GM19452 (cell line): ENCODE data around the gene GNAT3.

Source experiments
- ATAC-seq: cut with Tn5 transposase; IDR thresholded peaks from one replicate; pipeline ENCODE4 v1.9.1; 2021; ENCODE audit not compliant: unreplicated experiment

The GNAT3 gene

DNA sequence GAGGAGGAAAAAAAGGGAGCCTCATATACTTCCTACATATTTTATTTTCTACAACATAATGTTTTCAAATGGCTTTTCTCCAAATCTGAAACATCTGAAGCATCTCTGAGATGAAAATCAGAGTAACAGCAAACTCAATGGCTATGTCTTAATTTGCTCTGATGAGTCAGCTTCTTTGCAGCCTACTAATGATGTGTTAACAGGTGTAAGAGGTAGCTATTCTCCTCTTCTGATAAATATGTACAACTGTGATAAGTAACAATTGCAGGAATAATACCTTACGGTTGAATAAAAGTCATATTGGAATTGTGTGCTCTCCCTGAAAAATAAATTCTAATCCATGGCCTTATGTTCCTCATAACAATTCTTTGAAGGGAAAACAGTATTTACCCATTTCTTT is 45.2 kb downstream of the GNAT3 start:
- ATAC-seq, result no peak

DNA sequence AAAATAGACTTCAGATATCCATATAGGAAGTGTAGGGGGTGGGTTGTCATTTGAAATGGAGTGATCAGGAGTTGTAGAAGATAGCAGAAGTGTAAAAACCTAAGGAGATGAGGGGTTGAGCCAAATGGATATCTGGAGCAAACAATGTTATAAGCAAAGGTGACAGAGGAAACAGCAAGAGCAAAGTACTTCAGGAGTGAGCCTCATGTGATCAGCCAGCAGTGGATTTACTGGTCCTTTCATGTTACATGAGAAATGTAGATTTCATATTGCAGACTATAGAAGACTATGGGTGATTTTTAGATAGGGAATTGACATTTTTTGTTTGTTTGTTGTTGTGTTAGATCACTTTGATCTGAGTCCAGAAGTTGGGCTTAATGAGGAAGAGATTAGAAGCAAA is 47.7 kb downstream of the GNAT3 start:
- no peak for ATAC-seq

DNA sequence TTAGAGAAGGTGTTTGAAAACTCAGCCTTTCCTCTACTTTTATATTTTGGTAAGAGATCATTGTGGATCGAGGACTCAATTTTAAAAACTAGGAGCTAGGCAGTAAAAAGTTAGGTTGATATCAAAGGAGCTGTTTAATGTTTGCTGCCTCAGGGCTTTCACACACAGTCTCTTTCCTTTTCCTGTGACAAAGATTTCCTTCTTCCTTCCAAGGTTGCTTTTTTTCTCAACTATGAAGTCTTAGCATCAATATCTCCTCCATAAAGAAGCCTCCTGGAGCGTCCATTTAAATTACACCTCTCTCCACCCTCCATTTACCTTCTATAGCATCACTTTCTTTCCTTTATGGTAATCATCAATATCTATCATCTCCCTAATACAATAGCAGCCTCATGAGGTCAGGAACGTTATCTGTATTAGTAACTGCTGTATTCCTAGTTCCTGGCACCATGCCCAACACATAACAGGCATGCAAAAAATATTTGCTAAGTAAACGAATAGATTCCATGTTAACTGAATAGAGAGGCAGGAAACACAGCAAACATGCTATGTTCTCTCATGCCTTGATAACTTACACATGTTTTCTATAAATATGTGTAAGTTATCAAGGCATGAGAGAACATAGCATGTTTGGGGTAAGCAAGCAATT is 48.5 kb downstream of the GNAT3 start:
- ATAC-seq, result no peak

DNA sequence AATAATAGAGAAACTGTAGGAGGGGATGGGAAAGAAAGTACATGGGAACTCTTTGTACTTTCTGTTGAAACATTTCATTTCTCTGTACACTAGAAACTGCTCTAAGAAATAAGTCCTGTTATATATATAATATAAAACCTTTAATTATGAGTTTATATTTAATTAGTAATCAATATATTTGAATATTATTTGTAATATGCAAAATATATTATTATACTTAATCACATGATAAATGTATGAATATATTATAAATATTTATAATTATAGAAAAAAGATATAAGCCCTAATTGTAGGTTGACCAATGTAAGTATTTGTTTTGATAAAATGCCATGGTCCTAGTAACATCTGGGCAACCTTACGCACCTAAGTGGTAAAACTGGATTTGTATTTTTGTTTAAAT is 51.0 kb downstream of the GNAT3 start:
- ATAC-seq, result no peak

DNA sequence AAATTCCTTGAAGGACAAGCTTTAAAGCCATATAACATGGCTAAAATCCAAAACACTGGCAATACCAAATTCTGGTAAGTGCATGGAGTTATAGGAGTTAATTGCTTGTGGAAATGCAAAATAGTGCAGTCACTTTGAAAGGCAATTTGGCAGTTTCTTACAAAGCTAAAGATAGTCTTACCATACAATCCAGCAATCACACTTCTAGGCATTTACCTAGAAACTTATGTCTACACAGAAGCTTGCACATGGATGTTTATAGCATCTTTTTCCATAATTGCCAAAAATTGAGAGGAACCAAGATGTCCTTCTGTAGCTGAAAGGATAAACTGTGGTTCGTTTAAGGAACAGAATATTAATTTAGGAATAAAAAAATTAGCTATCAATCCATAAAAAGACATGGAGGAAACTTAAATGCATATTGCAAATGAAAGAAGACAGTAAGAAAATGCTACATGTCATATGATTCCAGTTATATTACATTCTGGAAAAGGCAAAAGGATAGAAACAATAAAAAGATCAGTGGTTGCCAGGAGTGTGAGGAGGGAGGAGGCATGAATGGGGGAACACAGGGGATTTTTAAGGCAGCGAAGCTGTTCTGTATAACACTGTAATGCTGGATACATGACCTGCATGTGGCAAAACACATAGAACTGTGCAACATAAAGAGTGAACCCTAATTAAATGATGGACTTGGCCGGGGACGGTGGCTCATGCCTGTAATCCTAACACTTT is 51.9 kb downstream of the GNAT3 start:
- no peak for ATAC-seq

DNA sequence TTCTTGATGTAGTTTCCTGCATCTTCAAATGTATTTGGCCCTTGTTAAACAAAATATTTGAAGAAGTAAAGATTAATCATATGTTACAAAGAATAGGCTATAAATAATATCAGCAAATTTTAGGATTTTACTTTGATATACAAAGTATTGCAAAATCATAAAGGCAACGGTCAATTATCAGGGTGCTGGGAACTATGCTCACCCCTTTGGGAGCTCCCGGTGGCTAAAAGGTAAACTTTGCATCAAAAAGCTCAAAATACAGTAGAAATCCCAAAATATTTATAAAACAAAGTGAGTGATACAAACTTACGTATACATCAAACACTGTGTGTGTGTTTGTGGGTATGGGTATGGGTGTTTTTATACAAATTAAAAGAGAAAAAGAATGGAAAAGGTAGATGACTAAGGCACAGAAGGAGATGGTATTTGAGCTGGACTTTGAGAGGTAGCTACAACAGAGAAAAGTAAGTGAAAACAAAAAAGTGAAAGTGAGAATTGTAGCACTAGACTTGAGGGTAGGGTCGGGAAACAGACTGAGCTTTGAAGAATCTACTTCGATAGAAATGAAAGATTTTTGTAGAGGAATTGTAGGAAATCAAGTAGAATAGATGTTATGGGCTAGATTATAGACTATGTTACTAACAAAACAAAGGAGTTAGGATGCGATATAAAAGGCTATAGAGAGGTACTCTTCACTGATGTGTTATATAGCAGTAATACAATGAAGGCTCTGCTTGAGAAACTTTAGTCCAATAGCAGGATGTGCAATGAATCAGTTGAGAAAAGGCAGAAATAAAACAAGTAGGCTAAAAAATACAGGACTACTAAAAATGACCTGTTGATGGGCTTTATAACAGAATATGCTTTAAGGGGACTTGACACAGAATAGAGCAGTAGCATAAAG is 52.8 kb downstream of the GNAT3 start:
- no peak for ATAC-seq

DNA sequence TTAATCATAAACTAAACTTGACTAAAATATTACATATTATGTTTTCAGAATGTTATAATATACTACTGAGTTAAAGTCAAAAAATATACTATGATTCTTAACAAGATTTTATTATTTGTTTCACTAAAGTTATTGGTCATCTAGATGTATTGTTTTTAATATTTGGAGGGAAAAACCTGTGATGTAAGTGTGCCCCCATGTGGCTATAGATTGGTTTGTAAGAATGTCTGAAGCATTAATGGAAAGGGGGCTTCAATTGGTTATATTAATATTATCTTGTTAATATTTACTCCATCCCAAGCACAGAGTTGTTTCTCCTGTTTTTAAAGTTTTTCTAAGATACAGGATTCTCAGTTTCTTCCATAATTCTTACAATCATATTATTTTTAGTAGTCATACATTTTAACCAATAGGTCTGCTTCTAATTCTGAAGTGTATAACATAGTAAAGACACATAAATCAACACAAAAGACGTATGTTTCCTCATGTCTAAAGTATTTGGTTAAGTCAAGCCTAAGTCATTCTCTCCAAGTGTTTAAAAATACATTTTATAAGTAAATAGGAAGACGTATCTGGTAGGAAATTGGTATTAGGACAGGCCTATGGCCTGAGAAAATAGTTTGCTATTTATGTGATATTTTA is 58.0 kb downstream of the GNAT3 start:
- no peak for ATAC-seq

DNA sequence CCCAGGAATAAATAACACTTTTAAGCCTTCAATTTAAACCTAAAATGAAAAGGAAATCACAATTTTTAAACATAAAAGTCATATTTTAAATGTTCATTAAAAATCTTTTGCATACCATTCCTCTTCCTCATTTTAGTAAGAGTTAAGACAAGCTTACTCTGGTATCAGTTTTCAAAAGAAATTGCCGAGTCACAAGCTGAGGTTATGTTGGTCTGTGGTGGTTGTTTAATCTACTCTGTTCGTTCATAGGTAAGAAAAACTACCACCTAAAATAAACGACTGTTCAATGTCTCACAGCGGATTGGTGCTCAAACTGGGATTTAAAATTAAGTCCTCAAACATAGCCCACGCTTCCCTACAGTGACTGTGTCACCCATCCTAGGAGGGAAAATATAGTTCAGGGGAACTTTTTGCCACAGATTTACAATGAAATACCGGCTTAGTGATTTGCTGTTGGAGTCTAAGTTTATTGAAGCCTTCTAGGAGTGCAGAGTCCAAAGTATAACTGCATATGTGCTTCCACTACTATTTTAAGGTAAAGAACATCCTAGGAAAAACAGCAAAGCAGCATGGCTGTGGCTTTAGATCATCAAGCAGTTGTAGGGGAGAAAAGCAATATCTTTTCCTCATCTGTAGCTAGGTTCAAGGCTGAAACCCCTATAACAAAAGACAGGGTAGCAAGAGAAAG is 61.1 kb downstream of the GNAT3 start:
- no peak for ATAC-seq

DNA sequence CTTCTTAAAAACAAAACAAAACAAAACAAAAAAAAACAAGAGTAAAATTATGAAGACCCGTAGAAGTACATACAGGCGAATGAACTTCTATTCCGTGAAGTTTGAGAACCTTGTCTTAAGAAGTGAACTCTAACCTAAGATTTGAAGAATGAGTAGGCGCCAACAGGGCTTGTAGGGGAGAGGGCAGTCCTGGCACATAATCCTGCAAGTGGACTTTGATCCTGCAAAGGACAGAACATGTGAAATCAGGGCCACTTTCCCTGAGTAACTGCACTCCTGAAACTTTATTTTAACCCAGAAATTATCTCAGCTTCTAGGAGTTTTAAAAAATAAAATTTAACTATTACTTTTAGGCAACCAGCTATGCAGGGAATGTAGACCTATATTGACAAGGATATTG is 62.0 kb downstream of the GNAT3 start:
- no peak for ATAC-seq

DNA sequence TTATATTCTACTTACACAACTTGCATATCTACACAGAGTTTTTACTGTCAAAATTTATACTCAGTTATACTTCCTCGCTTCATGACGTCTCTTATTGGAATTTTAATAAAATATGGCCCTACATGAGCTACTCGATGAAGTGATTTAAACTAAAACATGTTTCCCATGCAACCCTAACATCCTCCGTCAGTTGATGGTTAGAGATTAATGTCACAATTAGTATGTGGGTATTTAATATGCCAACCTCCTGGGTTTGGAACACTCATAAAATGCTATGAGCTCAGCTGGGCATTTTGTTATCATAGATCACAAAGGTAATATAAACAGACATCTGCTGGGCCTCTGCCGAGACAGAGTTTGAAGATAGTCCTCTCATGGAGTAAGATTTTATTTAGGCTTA is 66.5 kb downstream of the GNAT3 start:
- ATAC-seq, result no peak

DNA sequence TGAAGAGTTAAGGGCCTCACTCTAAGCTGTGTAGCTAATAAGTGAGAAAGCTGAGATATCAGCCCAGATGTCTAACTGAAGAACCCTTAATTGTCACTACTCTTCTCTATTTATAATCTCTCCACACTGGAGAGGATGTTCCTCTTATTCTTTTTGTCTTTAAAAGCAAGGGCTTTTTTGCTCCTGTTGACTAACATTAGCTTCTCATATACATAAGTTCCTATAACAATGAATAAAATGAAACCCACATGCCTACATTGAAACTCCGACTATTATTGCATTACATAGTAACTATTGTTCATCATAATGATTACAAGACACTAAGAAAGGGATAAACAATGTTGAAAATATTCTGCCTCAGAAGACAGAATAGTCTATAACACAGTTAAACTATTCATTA is 67.1 kb downstream of the GNAT3 start:
- no peak for ATAC-seq

DNA sequence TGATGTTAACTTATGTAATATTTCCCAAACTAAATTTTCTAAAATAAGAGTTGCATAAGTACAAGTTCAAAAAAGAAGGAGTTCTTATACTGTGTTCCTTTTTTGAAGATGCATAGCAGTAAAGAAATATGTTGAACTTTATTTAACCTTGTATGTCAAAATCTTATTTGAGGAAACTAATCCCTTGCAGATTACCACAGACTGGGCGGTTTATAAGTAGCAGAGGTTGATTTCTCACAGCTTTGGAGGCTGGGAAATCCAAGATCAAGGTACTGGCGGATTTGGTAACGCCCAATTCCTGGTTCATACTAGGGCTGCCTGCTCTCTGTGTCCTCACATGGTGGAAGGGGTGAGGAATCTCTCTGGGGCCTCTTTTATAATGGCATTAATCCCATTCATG is 68.5 kb downstream of the GNAT3 start:
- no peak for ATAC-seq

DNA sequence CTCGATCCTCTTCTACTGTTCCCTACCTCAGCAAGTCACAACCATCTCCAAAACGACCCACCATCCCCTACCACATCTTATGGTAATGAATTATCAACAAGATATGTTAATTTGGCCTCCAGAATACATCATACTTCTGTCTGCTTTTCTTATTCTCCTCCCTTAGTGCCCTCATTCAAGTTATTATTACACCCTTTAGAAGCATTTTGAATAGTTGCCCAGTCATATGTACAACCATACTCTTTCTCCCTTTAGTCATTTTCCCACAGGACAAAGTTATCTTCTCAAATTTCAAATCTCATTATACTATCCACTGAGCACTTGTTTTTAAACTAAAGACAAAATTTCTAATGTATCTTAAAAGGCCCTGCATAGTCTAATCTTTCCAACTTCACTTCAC is 71.0 kb downstream of the GNAT3 start:
- no peak for ATAC-seq

DNA sequence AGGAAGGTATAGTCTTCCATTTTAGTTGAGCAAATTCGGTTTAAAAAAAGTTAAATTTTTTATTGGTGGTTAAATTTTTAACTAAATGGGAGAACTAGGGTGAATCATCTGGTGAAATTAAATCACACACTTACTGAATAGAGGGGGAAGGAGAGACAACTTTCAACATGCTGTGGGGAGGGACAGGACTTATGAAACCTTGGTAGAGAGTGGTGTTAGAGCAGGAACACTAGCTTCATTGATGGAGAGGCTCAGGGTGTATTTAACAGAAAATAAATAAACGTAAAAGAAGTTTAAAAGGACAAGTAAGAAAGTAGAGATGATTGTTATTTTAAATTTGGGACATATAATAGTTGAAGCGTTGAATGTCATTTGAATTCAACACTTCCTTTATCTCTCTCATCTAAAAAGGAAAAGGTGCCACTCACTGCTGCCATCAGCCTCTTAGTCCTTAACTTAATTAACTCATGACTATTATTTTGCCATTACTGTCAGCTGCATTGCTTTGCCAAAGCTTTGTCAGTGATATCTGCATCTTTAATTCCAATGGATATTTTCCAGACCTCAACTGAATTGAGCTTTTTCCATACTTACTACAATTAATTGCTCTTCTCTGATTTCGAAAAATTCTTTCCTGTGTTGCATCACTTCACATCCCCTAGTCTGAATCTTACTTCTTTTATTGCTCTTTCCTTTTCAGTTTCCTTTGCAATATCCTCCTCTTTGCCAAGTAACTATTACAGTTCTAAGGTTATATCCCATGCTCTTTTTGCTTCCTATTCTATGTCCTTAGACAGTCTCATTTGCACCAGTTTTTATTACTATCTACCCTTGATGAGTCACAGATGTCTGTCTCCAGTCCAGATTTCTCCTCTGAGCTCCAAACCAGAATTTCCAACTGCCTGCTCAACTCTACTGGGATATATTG is 71.7 kb downstream of the GNAT3 start:
- ATAC-seq, result no peak

DNA sequence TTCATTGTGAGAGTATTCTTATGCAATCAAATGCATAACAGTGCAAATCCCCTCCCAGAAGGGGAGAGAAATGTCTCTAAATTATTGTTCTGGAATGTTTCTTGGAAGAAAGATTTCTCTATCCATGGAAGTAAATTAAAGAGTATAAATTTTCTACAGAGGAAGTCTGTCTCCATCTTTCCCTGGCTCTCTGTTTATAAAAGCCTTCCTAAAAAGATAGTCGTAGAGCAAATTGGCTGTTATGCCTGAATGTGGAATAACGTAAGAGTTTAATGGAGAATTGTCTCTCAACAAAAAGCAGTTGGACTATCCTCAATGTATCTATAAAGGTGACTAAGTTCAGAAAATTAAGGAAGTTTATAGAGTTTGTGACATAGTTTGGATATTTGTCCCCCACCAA is 76.3 kb downstream of the GNAT3 start:
- no peak for ATAC-seq

DNA sequence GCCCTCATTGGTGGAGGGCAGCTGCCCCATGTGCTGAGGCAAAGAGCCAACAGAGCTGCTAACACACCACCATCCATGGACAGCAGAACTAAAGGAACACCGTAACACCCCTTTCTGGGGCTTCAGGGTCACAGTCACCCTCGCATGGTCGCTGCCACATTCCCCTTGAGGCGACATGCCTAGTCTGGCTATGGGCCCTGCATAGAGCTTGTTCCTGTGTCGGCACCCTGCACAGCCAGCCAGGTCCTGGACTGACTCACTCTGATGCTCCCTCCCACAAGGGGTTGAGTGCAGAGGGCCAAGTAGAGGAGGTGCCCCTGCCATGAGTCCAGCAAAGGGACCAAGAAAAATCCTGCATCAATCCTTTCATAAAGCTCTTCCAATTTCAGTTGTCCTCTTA is 77.8 kb downstream of the GNAT3 start:
- ATAC-seq, result no peak

DNA sequence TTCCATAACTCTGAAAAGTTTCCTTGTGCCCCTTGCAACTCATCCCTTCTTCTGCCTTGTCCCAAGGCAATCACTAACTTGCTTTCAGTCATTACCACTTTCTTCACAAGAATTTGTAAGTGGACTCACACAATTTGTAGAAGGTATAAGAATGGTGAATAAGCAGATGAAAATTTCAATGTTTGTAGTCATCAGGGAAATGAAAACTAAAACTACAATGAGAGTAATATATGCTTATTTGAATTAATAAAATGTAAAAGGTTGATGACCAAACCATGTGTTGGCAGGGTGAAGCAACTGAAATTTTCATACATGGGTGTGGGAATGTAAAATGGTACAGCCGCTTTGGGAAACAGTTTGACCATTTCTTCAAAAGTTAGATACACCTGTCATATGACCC is 79.7 kb downstream of the GNAT3 start:
- ATAC-seq, result no peak

DNA sequence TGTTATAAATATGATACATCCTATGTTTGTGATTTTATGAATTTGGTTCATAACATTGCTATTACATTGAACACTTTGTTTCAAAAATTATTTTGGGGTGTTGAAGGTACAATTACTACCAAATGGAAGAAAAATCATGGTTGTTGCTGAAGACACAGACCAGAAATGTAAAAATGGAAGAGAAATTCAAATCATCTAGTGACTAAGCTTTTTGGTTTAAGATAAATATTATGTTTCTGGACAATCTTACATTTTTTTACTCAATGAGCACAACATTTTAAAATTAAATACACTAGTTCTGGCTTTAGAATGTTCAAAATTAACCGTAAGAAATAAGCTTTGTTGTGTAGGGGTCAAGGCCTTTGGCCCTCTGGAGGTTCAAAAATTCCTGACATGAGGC is 82.7 kb downstream of the GNAT3 start:
- ATAC-seq, result no peak

DNA sequence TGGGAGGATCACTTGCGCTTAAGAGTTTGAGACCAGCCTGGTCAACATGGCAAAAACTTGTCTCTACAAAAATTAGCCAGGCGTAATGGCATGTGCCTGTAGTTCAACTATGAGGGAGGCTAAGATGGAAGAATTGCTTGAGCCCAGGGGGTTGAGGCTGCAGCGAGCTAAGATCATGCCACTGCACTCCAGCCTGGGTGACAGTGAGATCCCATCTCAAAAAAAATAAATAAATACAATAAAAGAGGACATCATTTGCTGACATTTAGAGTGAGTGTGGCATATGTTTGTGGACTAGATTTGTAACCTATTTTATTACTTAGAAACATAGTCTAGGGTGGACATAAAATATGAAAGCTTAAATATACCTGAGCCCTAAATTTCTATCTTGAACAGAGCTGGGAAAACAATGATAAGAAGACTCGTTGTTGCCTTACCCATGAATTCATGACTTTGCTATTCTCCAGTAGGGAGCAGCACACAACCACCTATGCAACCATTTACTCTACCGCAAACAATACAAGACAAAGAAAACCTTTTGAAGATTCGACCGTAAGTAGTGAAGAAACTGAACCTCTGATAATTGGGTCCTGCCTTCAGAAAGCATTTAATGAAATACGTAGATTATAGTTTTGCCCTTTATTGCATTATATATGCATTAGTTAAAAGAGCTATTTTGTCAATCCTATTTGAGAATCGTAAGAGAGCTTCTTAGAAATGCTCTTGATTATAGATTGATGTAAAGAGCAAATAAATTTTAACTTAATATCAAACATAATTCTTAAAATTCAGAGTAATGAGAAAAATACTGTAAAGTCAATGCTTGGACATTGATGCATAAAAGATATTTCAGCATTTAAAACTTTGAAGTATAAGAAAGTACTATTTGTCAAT is 83.5 kb downstream of the GNAT3 start:
- ATAC-seq, result no peak
